Measurements from ENCODE around the gene CLIC1. TPM values are rescaled to one million over a fixed set of nuclear protein-coding genes. Genes with fewer than 3 reads are reported as not detected.
A peak's percentile ranks its signal among the peaks of the same experiment; 100 is the strongest.

The CLIC1 gene
- total and polyA plus RNA-seq, 10 of the 15 experiments (the other 5 are each of a cell fraction or from before 2014, with no cell fraction given) = 446 to 1,266 (median 636) TPM

DNA sequence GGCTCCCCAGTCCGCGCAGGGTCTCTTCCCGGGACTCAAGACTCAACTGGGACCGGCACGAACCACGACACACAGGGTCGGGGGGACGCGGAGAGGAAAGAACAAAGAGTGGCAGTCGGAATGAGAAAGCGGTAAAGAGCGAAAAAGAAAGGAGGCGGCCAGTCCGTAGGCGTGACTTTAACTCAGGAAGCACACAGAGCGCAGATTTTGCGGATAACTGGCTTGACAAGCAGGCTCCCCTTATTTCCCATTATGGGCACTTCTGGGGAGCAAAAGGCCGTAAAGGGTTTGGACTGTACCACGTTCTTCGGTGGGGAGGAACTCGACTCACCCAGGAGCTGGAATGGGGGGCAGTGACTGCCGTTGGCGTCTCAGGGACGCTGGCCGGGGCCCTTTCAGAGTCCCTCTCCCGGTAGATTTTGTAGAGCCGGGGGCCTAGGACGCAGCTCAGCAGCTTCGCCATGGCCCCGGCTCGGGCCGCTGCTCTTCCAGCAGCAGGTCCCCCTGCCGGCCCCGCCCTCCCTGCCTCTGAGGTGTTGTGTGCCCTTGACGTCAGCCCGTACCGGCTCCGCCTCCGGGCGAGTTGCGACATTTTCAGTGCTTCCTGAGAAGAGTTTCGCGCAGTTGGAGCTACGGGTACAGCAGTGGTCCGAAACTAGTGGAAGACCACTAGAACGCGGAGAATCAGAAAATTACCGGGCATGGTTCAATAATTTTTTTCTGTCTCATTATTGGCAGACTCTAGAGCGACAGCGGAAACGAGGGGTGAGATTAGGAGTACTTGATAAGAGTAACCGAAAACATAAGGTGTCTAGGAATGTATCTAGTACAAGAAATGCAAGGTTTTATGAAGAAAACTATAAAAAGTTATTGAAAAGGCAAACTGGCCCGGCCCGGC lies 33.3 kb downstream of the CLIC1 start, which contains the start of gene ABHD16A (continued):
- TF ChIP-seq BCLAF1 (IDR thresholded peaks at IDR 0.05) (peak; percentile 88), ZNF207 (IDR thresholded peaks at IDR 0.05; ENCODE audit: borderline replicate concordance) (no peak), GATAD2B (conservative IDR thresholded peaks at IDR 0.05; ENCODE audit: low read depth) (no peak), RCOR1 (conservative IDR thresholded peaks at IDR 0.05; ENCODE audit: low read depth, low read length) (no peak), IKZF1 (conservative IDR thresholded peaks at IDR 0.05) (peak; percentile 60), SUPT20H (IDR thresholded peaks at IDR 0.05; ENCODE audit: borderline replicate concordance, control insufficient read depth, low read depth, low read length) (no peak), HCFC1 (IDR thresholded peaks at IDR 0.05; ENCODE audit: low read length) (peak; percentile 62), KAT2A (conservative IDR thresholded peaks at IDR 0.05; ENCODE audit: control insufficient read depth, low read depth, low read length) (no peak), CTCF (IDR thresholded peaks at IDR 0.05 in 2 of 3, conservative IDR thresholded peaks at IDR 0.05 in 1 of 3; ENCODE audit: control insufficient read depth in 2 of 3, extremely low read depth in 1 of 3, insufficient read depth in 1 of 3, low read depth in 3 of 3, low read length in 3 of 3) (0 out of 6 replicates have a peak, but pooled peaks of 1 of the 3 experiments have one; percentile 11), MAX (IDR thresholded peaks at IDR 0.05; ENCODE audit: low read depth, low read length) (no peak; the same call in none of the 2 replicates), PBX3 (IDR thresholded peaks at IDR 0.05; ENCODE audit: insufficient replicate concordance, low read depth, low read length) (no peak), EP300 (IDR thresholded peaks at IDR 0.05; ENCODE audit: borderline replicate concordance in 1 of 2, control insufficient read depth in 1 of 2, low read depth in 2 of 2, low read length in 2 of 2) (no peak), STAT1 (conservative IDR thresholded peaks at IDR 0.05) (no peak), NBN (IDR thresholded peaks at IDR 0.05) (peak; percentile 76)
- TF ChIP-seq, protein P1, sequence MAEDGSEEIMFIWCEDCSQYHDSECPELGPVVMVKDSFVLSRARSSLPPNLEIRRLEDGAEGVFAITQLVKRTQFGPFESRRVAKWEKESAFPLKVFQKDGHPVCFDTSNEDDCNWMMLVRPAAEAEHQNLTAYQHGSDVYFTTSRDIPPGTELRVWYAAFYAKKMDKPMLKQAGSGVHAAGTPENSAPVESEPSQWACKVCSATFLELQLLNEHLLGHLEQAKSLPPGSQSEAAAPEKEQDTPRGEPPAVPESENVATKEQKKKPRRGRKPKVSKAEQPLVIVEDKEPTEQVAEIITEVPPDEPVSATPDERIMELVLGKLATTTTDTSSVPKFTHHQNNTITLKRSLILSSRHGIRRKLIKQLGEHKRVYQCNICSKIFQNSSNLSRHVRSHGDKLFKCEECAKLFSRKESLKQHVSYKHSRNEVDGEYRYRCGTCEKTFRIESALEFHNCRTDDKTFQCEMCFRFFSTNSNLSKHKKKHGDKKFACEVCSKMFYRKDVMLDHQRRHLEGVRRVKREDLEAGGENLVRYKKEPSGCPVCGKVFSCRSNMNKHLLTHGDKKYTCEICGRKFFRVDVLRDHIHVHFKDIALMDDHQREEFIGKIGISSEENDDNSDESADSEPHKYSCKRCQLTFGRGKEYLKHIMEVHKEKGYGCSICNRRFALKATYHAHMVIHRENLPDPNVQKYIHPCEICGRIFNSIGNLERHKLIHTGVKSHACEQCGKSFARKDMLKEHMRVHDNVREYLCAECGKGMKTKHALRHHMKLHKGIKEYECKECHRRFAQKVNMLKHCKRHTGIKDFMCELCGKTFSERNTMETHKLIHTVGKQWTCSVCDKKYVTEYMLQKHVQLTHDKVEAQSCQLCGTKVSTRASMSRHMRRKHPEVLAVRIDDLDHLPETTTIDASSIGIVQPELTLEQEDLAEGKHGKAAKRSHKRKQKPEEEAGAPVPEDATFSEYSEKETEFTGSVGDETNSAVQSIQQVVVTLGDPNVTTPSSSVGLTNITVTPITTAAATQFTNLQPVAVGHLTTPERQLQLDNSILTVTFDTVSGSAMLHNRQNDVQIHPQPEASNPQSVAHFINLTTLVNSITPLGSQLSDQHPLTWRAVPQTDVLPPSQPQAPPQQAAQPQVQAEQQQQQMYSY (CRISPR knock-in tag; IDR thresholded peaks at IDR 0.05) = no peak
- TF ChIP-seq, protein P2, sequence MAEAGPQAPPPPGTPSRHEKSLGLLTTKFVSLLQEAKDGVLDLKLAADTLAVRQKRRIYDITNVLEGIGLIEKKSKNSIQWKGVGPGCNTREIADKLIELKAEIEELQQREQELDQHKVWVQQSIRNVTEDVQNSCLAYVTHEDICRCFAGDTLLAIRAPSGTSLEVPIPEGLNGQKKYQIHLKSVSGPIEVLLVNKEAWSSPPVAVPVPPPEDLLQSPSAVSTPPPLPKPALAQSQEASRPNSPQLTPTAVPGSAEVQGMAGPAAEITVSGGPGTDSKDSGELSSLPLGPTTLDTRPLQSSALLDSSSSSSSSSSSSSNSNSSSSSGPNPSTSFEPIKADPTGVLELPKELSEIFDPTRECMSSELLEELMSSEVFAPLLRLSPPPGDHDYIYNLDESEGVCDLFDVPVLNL (IDR thresholded peaks at IDR 0.05; ENCODE audit: low read depth, low read length) = no peak; the same call in 1 of the 2 replicates

Measured in GM12878 (cell line).